ENCODE measurements around the gene ZFAND3. TPM values are rescaled to one million over a fixed set of nuclear protein-coding genes. Genes with fewer than 3 reads are reported as not detected.

The ZFAND3 gene
- total RNA-seq, 1 donor from 2014 or later = 83.5 TPM

GRCh38 chr6:37916675-37917074 is 97.1 kb downstream of the ZFAND3 start:
- intact Hi-C loops (cut with micrococcal nuclease) = no loop called here
- ATAC-seq = no peak
- no peak for DNase-seq

GRCh38 chr6:37917566-37917965 is 98.0 kb downstream of the ZFAND3 start:
- DNase-seq (no peak), ATAC-seq (no peak)
- intact Hi-C loops (cut with micrococcal nuclease) = no loop called here

- no peak for DNase-seq
- intact Hi-C loops (cut with micrococcal nuclease) = no loop called here
Observed at GRCh38 chr6:37919417-37920157, 100.1 kb downstream of the ZFAND3 start.

GRCh38 chr6:37920667-37921066 is 101.1 kb downstream of the ZFAND3 start:
- intact Hi-C loops (cut with micrococcal nuclease) = no loop called here
- no peak for ATAC-seq

More at GRCh38 chr6:37919417-37920157, 100.1 kb downstream of the ZFAND3 start:
- ATAC-seq = no peak

DNA sequence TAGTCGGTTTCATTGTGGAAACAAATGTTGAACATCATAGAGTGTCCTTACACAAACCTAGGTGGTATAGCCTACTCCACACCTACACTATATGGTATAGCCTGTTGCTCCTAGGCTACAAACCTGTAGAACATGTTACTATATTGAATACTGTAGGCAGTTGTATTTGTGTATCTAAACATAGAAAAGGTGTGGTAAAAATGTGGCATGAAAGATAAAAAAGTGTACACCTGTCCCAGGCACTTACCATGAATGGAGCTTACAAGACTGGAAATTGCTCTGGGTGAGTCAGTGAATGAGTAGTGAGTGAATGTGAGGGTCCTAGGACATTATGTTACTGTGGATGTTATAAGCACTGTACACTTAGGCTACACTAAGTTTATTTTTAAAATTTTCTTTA is 103.0 kb downstream of the ZFAND3 start:
- no peak for ATAC-seq
- intact Hi-C loops (cut with micrococcal nuclease) = no loop called here
- DNase-seq = no peak

More at GRCh38 chr6:37920667-37921066, 101.1 kb downstream of the ZFAND3 start:
- no peak for DNase-seq

GRCh38 chr6:37923514-37923913 is 104.0 kb downstream of the ZFAND3 start:
- DNase-seq (no peak), ATAC-seq (no peak)
- intact Hi-C loops (cut with micrococcal nuclease) = no loop called here

DNA sequence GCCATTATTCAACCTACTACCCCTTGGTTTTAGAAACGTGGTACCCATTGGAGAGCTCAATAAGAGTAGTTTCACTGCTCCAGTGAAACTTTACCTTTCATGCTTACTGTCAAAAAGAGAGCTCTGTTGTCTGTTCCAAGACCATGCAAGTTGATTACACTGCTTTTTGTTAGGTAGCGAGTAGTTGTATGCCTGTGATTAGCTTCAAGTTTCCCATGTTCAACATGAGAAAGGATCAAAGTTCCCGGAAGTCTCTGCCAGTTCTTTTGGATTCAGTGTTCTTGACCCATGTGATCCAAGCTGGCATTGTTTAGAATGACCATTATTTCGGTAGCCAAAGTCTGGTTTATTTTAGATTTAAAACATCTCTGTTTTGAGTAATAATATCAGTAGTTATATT is 107.1 kb downstream of the ZFAND3 start:
- intact Hi-C loops (cut with micrococcal nuclease) = no loop called here
- ATAC-seq = no peak
- DNase-seq = no peak

DNA sequence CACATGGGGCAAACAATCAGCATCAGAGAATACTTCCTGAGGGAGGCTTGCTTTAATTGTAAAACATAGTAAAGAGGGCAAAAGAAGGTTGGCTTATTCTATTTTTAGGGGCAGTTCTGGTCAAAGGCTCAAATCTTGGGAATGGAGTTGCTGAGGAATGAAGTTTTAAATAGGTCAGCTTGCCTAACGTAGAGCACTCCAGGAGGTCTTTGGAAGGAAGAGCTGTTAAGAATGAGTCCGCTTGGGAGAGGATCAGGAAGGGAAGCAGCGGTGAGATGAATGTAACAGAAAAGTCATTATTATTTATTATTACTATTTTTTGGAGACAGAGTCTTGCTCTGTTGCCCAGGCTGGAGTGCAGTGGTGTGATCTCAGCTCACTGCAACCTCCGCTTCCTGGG is 108.7 kb downstream of the ZFAND3 start:
- intact Hi-C loops (cut with micrococcal nuclease) = no loop called here
- ATAC-seq (no peak), DNase-seq (no peak)

DNA sequence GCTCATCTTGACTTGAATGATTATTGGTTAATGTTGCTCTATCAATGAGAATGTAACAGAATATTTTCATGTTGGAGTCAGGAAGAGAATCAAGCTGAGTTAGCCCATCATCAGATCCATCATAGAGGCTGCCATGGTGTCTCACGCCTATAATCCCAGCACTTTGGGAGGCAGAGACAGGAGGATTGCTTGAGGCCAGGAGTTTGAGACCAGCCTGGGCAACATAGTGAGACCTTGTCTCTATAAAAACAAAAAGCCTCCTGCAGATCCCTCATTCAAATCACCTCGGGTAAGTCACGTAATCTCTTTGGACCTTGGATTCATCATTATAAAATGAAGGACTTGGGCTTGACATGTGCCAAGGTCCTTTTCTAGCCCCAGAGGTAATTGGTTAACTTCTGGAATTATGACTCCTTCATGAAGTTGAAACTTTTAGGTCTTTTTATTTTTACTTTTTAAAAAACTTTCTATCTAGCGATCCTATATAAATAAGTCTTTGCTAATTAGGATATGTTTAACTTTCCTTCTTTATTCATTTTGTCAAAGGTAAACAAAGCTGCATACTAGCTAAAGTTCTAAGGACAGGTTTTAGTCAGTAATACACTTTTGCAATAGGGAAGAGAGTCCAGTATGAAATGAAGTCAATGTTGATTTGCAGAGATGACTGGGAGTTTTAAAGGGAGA is 110.9 kb downstream of the ZFAND3 start:
- DNase-seq (no peak), ATAC-seq (no peak)
- intact Hi-C loops (cut with micrococcal nuclease) = no loop called here

DNA sequence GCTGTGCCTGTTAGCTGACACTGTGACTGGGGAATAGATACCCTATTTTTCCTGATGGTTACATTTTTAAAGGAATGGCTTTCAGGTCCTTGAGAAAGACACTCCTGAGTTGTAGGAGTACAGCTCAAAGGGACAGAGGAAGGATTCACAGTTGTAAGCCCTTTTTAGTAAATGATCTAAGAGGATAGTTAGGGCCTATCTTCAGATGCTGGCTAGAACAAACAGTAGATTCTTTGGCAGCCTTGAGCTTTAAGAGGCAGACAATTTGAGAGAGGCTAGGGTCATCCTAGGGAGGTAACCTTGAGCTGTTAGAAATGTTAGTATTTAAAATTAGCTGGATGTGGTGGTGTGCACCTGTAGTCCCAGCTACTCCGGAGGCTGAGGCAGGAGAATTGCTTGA is 111.5 kb downstream of the ZFAND3 start:
- DNase-seq = no peak
- peak; percentile 81 for ATAC-seq
- intact Hi-C loops (cut with micrococcal nuclease) = no loop called here

DNA sequence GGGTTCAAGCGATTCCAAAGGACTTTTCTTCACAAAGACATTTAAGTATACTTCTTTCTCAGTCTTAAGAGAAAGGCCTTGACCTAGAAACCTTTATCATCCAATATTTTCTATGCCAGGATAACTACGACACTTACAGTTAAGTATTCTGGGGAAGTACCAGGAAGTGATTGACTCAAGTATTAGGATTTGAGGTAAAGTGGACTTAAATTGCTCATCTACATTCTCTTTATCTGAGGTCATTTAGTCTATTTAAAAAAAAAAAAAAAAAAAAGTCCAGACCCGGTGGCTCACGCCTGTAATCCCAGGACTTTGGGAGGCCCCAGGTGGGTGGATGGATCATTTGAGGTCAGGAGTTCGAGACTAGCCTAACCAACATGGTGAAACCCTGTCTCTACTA is 114.7 kb downstream of the ZFAND3 start:
- DNase-seq (no peak), ATAC-seq (no peak)
- intact Hi-C loops (cut with micrococcal nuclease) = no loop called here

GRCh38 chr6:37936150-37936549 is 116.6 kb downstream of the ZFAND3 start:
- ATAC-seq = no peak
- DNase-seq = no peak
- intact Hi-C loops (cut with micrococcal nuclease) = no loop called here

DNA sequence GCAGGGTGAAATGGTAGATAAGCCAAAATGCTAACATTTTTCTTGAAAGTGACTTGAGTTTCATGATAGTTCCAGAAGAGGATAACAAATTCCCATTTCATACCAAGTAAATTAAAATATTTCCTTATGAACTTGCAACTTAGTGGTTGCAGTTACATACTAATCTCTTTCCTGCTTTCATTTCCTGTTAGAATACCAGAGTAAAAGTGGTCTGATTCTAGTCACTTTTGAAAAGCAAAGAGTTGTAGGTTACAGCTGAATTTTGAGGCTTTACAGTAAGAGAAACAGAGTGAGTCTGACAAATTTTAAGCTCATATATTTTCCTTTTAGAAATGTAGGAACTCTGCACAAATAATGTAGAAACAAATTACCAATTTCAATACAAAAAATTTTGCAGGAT is 117.4 kb downstream of the ZFAND3 start:
- ATAC-seq = no peak
- intact Hi-C loops (cut with micrococcal nuclease) = no loop called here
- no peak for DNase-seq

DNA sequence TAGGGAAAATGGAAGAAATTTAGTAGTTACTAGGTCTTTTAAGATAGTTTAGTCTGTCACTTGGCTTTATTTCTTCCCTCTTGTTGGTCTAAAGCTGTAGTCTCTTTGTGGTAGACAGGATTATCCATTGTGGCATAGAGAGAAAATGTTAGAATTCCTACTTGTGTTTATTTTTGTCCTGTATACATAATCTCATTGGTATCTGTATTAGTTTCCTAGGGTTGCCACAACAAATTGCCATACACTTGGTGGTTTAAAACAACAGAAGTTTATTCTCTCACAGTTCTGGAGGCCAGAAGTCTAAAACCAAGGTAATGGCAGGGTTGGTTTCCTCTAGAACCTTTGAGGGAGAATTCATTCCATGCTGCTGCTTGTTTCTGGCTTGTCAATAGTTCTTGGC is 119.4 kb downstream of the ZFAND3 start:
- peak; percentile 52 for ATAC-seq
- intact Hi-C loops (cut with micrococcal nuclease) = no loop called here
- no peak for DNase-seq

- intact Hi-C loops (cut with micrococcal nuclease) = no loop called here
- ATAC-seq (peak; percentile 76), DNase-seq (no peak)
Observed at GRCh38 chr6:37940074-37940847, 120.7 kb downstream of the ZFAND3 start.

DNA sequence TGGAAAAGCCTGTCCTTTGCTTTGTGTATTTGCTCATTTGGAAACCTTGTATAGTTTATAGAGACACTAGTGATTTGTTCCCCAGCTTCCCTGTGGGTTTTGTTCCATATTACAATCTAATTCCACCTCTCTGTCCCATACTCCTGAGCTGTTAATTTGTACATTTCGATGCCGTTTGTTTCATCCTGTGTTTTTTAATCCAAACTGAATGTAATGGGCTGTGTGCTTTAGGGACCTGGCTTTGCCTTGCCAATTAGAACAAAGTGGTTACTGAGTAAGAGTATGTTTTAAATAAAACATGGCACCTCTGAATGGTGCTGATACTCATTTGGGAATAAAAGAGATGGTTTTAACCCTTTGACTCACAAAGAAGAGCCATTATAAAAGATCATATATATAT is 122.3 kb downstream of the ZFAND3 start:
- intact Hi-C loops (cut with micrococcal nuclease) = no loop called here
- ATAC-seq = no peak
- DNase-seq = no peak

GRCh38 chr6:37942606-37943376 is 123.3 kb downstream of the ZFAND3 start:
- no peak for DNase-seq
- ATAC-seq = no peak
- intact Hi-C loops (cut with micrococcal nuclease) = no loop called here

DNA sequence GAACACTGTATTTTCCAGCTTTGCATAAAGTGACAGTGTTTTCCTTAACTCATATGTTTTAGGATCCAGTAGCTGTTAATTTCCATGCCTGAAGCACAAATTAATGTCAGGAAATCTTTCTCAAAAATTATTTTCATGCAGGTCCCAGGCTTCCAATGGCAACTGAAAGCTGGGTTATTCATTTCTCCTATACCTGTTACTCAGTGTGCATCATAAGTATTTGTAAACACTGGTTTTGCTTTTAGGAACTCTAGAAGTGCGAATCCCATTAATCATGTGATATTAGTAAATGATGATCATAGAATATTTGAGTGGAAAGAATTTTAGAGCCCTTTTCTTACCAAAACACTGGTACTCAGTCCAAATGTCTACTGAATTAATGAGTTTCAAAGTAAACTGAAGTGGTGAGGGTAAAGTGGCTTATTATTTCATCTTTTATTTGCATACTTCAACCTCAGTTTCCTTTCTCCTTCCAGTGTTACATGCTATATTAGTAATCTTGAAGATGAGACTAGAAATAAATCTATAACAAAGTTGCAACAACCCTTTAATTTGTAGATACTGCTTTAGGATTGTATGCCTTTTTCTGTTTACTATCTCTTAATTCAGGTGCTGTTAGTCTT is 124.0 kb downstream of the ZFAND3 start:
- DNase-seq (no peak), ATAC-seq (no peak)
- intact Hi-C loops (cut with micrococcal nuclease) = no loop called here

DNA sequence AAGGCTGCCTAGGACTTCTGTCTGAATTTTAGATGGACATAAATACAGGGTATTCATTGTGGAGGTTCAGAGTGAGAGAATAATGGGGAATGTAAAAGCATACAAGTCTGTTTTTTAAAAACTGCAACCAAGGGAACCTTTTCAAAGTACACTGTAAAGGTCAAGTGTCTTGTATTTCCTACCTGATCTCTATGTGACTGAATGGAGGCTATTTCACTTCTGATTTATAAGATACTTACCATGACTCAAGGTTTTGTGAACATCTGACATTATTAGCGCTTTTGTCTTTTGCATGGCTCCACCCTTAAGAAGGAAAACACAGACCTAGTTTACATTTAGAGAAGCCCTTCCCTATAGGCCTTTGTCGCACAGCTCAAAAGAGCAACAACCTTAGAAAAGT is 126.5 kb downstream of the ZFAND3 start:
- DNase-seq (no peak), ATAC-seq (no peak)
- intact Hi-C loops (cut with micrococcal nuclease) = no loop called here

Data from left ventricle myocardium superior (tissue), 1 donor.